Measurements from ENCODE around the gene PTGES. TPM values are rescaled to one million over a fixed set of nuclear protein-coding genes. Genes with fewer than 3 reads are reported as not detected.

The PTGES gene
- total RNA-seq, 1 experiment from 2014 or later = 17.2 TPM

GRCh38 chr9:129745200-129745599 is 7.6 kb downstream of the PTGES start:
- TF ChIP-seq, protein P1, sequence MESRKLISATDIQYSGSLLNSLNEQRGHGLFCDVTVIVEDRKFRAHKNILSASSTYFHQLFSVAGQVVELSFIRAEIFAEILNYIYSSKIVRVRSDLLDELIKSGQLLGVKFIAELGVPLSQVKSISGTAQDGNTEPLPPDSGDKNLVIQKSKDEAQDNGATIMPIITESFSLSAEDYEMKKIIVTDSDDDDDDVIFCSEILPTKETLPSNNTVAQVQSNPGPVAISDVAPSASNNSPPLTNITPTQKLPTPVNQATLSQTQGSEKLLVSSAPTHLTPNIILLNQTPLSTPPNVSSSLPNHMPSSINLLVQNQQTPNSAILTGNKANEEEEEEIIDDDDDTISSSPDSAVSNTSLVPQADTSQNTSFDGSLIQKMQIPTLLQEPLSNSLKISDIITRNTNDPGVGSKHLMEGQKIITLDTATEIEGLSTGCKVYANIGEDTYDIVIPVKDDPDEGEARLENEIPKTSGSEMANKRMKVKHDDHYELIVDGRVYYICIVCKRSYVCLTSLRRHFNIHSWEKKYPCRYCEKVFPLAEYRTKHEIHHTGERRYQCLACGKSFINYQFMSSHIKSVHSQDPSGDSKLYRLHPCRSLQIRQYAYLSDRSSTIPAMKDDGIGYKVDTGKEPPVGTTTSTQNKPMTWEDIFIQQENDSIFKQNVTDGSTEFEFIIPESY (IDR thresholded peaks at IDR 0.05; ENCODE audit: extremely low read depth, insufficient replicate concordance, low read length) = no peak
- TF ChIP-seq SP1 (IDR thresholded peaks at IDR 0.05; ENCODE audit: low read depth) = no peak
- TF ChIP-seq EZH2 (IDR thresholded peaks at IDR 0.05) = no peak
- TF ChIP-seq TCF7L2 (IDR thresholded peaks at IDR 0.05; ENCODE audit: borderline replicate concordance, extremely low read depth, insufficient read depth, insufficient read length) = no peak
- no peak for TF ChIP-seq CTCF (IDR thresholded peaks at IDR 0.05 in 2 of 3, conservative IDR thresholded peaks at IDR 0.05 in 1 of 3; ENCODE audit: borderline replicate concordance in 1 of 3, insufficient read depth in 1 of 3, low read depth in 2 of 3, low read length in 2 of 3)
- TF ChIP-seq ZNF274 (IDR thresholded peaks at IDR 0.05; ENCODE audit: low read depth, low read length) = no peak
- TF ChIP-seq YY1 (IDR thresholded peaks at IDR 0.05; ENCODE audit: extremely low read depth, insufficient replicate concordance, low read depth, low read length) = no peak
- TF ChIP-seq SIN3A (IDR thresholded peaks at IDR 0.05; ENCODE audit: low read depth) = no peak
- Histone ChIP-seq H3K4me3 (replicated peaks in 1 of 2; ENCODE audit: low read depth in 1 of 2, low read length in 2 of 2) (no peak overlapping the region), H2AFZ (ENCODE audit: low read depth, low read length, poor library complexity, severe bottlenecking) (no peak overlapping the region), H3K9me2 (ENCODE audit: insufficient read depth) (no peaks in the 10 kb centered on the region), H3K9me3 (ENCODE audit: control insufficient read depth in 1 of 2, insufficient read depth in 1 of 2, low read depth in 1 of 2, low read length in 2 of 2) (no peaks in the 10 kb centered on the region), H3K27ac (ENCODE audit: low read depth, low read length) (no peak overlapping the region), H3K36me3 (ENCODE audit: control insufficient read depth in 1 of 2, insufficient read depth in 2 of 2, low read length in 2 of 2) (no peaks in the 10 kb centered on the region), H3K79me2 (ENCODE audit: insufficient read depth, low read length) (no peaks in the 10 kb centered on the region), H4K20me1 (ENCODE audit: insufficient read depth) (no peaks in the 10 kb centered on the region), H3K27me3 (ENCODE audit: insufficient read depth, low read length) (no peaks in the 10 kb centered on the region), H3K4me2 (ENCODE audit: low read length) (no peak overlapping the region), H3K4me1 (ENCODE audit: control insufficient read depth in 1 of 2, insufficient read depth in 2 of 2, low read length in 2 of 2) (peaks cover 4 to 14% of the 10 kb centered on the region in 2 experiments; a peak in 2 of 4 replicates), H3K9ac (ENCODE audit: low read length) (no peak overlapping the region)
- ATAC-seq (no peak), DNase-seq (ENCODE audit: low read depth, low spot score) (no peak)
- RAD21 ChIA-PET (ENCODE audit: low non-redundant PET in 1 of 2, low total read pairs in 2 of 2, uncharacterized antibody in 2 of 2, unreplicated experiment in 2 of 2) = no interaction called here
- POLR2A ChIA-PET = no interaction called here
- intact Hi-C loops (cut with micrococcal nuclease) = no loop called here
- CTCF ChIA-PET = no interaction called here
- BruUV-seq (replicated peaks) = no TSS peak

All from HCT116 (cell line).